Measurements from ENCODE around the gene MUC20.
"Not testable (repeated sequence)": the region's sequence is repeated elsewhere in the genome, so short reads cannot be mapped to it uniquely, and the experiment has no call there.

MUC20 gene

GRCh38 chr3:195711091-195711812 lies 9.5 kb upstream of the MUC20 start:
- not testable (repeated sequence) for DNase-seq (ENCODE audit: low spot score)

DNA sequence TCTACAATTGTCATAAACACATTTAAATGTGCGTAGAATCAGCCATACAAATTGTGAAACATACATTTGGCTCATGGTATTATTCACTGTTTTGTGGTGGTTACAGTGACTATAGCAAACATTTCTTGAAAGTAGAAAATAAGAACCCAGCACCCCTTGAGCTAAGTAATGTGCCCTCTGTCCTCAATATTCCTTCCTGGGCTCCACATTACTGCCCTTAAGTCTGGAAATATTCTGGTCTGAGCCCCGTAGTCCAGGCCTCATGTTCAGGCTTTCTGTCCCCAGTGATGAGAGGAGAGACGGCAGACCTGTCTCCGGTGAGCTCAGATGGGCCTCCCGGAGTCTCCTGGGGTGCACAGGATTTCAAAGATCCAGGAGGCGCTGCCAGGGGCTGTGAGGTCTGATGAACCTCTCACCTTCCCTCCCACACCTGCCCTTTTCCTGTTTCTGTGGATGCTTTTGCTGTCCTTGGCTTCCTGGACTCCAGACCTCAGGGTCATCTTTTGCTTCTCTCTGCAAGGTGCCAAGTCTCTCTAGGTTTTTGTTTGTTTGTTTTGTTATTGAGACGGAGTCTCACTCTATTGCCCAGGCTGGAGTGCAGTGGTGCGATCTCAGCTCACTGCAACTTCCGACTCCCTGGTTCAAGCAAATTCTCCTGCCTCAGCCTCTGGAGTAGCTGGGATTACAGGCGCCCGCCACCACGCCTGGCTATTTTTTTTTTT lies 8.8 kb upstream of the MUC20 start:
- no peak for DNase-seq (ENCODE audit: low spot score)

DNA sequence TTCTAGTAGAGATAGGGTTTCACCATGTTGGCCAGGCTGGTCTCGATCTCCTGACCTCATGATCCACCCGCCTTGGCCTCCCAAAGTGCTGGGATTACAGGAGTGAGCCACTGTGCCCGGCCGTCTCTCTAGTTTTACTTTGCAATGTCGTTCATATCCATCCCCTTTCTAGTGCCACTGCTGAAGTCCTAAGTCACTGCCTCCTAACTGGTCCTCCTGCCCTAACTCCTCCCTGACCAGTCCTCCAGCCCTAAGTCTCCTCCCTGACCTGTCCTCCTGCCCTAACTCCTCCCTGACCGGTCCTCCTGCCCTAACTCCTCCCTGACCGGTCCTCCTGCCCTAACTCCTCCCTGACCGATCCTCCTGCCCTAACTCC lies 8.3 kb upstream of the MUC20 start:
- DNase-seq (ENCODE audit: low spot score) = not testable (repeated sequence)

GRCh38 chr3:195713150-195713549 lies 7.6 kb upstream of the MUC20 start:
- not testable (repeated sequence) for DNase-seq (ENCODE audit: low spot score)

DNA sequence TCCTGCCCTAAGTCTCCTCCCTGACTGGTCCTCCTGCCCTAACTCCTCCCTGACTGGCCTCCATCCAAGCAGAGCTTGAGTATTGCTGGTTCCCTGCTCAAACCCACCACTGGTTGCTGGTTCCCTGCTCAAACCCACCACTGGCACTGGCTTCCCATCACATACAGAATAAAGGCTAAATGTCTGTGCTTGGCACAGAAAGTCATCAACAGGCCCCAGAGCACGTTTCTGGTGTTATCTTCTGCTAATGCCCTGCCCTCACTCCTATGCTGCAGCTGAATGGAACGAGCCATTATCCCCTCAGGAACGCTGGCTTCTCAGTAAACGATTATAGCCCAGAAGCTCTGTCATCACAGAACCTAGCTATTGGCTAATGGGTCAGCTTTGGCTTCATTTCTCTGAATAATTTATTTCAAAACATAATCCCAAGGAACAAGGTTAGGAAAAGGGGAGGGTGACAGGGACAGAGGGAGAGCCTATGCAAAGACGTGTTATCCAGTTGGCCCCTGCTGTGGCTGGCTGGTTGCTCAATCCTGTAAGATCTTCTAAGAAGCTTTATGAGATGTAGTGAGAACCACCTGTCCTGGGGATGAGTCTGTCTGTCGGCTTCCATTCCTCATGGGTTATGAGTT lies 6.3 kb upstream of the MUC20 start:
- no peak for DNase-seq (ENCODE audit: low spot score)

- peak; percentile 7 for DNase-seq (ENCODE audit: low spot score)
These were observed 5.6 kb upstream of the MUC20 start for GRCh38 chr3:195715134-195715533.

GRCh38 chr3:195715583-195716266 lies 5.1 kb upstream of the MUC20 start:
- peak; percentile 44 for DNase-seq (ENCODE audit: low spot score)

- DNase-seq (ENCODE audit: low spot score) = peak; percentile 3
These were observed 3.4 kb upstream of the MUC20 start for GRCh38 chr3:195717416-195717815.

- no peak for DNase-seq (ENCODE audit: low spot score)
These were observed 2.8 kb upstream of the MUC20 start for GRCh38 chr3:195717852-195718476.

- no peak for DNase-seq (ENCODE audit: low spot score)
These were observed 2.2 kb upstream of the MUC20 start for GRCh38 chr3:195718477-195718984.

GRCh38 chr3:195719514-195720254 lies 1.1 kb upstream of the MUC20 start:
- not testable (repeated sequence) for DNase-seq (ENCODE audit: low spot score)

GRCh38 chr3:195722139-195722995 lies 1.6 kb downstream of the MUC20 start:
- DNase-seq (ENCODE audit: low spot score) = not testable (repeated sequence)

- DNase-seq (ENCODE audit: low spot score) = not testable (repeated sequence)
These were observed 2.2 kb downstream of the MUC20 start for GRCh38 chr3:195722996-195723345.

DNA sequence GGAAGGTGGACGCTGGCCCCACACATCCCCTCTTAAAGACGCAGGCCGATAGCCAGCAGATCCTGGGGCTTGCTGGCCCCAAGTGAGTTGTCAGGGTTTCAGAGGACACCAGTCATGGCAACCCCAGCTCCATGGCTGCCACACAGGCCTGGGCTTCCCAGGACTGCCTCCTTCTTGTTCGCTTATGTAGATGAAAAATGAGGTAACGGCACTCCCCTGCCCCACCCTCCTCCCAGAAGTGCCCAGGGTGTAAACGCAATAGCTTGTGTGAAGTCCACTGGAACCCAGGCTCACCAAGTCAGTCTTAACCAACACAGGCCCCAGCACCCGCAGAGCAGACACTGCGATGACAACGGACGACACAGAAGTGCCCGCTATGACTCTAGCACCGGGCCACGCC lies 3.6 kb downstream of the MUC20 start:
- not testable (repeated sequence) for DNase-seq (ENCODE audit: low spot score)

DNA sequence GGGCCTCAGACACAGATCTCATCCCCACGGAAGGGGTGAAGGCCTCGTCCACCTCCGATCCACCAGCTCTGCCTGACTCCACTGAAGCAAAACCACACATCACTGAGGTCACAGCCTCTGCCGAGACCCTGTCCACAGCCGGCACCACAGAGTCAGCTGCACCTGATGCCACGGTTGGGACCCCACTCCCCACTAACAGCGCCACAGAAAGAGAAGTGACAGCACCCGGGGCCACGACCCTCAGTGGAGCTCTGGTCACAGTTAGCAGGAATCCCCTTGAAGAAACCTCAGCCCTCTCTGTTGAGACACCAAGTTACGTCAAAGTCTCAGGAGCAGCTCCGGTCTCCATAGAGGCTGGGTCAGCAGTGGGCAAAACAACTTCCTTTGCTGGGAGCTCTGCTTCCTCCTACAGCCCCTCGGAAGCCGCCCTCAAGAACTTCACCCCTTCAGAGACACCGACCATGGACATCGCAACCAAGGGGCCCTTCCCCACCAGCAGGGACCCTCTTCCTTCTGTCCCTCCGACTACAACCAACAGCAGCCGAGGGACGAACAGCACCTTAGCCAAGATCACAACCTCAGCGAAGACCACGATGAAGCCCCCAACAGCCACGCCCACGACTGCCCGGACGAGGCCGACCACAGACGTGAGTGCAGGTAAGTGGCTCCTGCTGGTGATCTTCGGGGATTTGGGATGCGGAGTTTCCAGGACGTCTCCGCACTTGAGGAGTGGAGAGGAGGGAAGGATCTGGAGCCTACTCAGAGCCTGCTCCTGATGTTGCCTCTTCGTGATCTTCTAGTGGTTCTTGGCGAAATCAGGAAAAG lies 5.3 kb downstream of the MUC20 start:
- not testable (repeated sequence) for DNase-seq (ENCODE audit: low spot score)

DNA sequence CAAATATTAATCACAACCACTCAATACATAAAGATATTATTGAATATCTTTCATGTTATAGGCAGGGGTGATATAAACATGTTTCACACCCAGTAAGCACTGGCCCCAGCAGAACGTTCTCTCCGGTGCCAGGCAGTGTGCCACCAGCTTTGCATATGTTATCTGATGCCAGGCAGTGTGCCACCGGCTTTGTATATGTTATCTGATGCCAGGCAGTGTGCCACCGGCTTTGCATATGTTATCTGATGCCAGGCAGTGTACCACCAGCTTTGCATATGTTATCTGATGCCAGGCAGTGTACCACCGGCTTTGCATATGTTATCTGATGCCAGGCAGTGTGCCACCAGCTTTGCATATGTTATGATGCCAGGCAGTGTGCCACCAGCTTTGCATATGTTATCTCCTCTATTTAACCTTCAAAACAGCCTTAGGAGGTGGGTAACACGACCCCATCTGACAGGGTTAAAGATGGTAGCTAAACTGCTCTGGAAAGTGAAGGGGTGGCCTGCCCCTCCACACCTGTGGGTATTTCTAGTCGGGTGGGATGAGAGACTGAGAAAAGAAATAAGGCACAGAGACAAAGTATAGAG lies 6.9 kb downstream of the MUC20 start:
- DNase-seq (ENCODE audit: low spot score) = no peak

DNA sequence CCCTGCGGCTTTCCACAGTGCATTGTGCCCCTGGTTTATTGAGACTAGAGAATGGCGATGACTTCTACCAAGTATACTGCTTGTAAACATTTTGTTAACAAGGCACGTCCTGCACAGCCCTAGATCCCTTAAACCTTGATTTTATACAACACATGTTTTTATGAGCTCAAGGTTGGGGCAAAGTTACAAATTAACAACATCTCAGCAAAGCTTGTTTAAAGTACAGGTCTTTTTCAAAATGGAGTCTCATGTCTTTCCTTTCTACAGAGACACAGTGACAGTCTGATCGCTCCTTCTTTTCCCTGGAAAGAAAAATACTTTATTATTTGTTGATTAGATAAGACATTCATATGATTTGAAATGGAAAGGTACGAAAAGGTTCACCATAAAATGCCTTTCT lies 8.0 kb downstream of the MUC20 start:
- DNase-seq (ENCODE audit: low spot score) = not testable (repeated sequence)

GRCh38 chr3:195729476-195730251 lies 8.9 kb downstream of the MUC20 start:
- no peak for DNase-seq (ENCODE audit: low spot score)
